Left hindlimb (tissue), 1 donor: ENCODE data around the gene KDELR1.
A peak's percentile ranks its signal among the peaks of the same experiment; 100 is the strongest.

Experiments used
- DNase-seq: peaks from one replicate; pipeline ENCODE4 v3.0.0-alpha.2; 2018

The KDELR1 gene

DNA sequence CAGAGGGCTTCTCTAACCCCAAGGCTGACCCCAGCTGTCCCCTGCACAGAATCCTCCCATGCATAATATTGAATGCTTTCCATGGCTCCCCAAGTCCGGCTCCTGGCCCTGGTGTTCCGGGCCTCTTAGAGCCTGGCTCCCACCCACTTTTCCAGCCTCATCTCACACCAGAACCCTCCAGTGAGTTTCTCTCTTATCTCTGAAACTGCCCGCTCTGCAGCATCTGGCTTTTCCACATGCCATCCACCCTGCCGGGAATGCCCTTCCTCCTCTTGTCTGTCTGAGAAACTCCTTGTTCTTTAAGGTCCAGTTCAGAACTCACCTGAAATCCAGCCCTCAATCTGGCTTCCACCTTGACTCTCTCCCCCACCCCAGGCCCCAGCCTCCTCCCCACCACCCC is 20.4 kb downstream of the KDELR1 start:
- DNase-seq, result no peak

DNA sequence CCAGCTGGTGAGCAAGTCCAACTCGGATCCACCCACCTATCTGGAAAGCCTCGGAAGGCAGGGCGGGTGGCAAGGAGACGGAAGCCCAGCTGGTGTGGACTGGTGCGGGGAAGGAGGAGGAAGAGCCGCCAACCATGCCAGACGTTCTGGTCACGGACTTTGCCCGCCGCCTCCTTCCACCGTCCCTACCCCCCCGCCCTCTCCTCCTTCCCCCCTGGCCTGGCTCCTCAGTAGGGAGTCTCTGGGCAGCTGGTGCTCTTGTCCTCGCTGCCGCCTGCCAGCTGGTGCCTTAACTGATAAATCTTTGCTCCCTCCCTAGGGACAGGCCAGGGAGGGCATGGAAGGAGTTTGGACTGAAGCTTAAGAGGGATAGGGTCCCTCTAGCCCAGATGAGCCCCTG is 22.4 kb downstream of the KDELR1 start:
- DNase-seq, result no peak

GRCh38 chr19:48367855-48368254 is 23.5 kb downstream of the KDELR1 start:
- no peak for DNase-seq

DNA sequence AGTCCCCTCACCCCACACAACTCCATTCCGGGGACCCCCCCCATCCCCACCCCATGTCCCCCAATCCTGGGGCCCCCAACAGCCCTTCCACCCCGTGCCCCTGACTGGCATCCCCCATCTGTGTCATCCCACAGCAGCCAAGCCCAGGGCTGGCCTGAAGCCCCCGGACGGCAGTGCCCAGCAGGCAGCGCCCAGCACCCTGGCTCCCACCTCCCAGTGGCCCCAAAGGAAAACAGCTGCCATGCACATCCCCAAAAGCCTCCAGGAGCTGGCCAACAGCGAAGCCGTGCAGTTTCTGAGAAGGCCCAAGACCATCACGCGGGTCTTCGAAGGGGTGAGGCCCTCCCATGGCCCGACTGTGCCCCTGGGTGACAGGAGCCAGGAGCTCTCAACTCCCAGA is 25.7 kb downstream of the KDELR1 start:
- no peak for DNase-seq

GRCh38 chr19:48364598-48365348 is 26.6 kb downstream of the KDELR1 start:
- DNase-seq, result no peak

DNA sequence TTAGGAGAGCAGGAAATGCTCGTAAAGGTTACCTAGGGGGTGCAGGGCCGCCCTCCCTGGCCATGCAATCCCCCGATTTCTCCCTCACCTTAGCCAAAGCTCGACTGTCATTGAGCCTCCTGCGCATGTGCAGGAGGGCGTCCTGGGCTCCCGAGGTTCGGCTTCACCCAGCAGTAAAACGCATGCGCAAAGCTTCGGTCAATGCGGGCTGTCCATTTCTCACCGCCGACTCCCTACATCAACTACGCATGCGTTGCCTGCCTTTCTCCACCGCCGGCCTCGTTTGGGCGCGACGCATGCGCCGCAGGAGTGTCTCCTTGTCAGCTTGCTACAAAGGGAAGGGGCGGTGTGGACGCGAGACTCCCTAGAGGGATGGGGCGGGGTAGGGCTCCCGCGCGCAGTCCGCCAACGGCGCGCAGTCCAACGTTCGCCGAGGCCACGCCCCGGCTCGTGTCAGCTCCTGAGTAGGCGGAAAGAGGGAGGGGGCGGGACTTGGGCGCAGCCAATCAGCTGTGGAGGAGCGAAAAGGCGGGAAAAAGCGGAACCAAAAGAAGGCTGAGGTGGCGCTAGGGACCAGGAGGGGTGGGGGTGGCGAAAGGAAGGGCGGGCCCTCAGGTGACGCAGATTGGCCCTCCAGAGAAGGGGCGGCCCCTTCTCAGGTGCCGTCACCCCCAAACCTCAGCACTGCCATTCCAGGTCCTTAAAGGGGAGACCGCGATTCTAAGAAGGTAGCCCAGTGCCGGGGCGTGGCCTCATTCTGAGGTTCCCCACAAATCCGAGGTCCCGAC is 27.3 kb downstream of the KDELR1 start, which contains the start of the genes SYNGR4 and TMEM143:
Gene SYNGR4, plus strand, starts transcription at position 558 of the 788 bp plus-strand sequence. CDS start 1,476 bp downstream, outside the sequence.
Gene TMEM143, minus strand, starts transcription at position 131 of the 788 bp plus-strand sequence. Its CDS starts 20 bp downstream, at position 111.
- peak; percentile 100 for DNase-seq

DNA sequence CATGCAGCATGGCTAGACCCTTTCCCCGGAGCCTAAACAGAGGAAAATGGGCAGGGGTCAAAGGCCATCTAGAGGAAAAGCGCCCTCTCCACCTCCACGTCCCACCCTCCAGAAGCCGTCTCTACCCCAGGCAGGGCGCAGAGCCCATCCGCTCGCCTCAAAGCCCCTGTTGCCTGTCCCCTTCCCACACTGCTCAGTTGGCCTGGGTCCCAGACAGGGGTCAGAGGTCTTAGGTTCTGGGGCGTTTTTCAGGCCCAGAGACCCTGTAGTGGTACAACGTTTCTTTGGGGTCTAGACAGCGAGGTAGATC is 27.9 kb downstream of the KDELR1 start:
- DNase-seq, result no peak

GRCh38 chr19:48362716-48363499 is 28.4 kb downstream of the KDELR1 start:
- peak; percentile 94 for DNase-seq

DNA sequence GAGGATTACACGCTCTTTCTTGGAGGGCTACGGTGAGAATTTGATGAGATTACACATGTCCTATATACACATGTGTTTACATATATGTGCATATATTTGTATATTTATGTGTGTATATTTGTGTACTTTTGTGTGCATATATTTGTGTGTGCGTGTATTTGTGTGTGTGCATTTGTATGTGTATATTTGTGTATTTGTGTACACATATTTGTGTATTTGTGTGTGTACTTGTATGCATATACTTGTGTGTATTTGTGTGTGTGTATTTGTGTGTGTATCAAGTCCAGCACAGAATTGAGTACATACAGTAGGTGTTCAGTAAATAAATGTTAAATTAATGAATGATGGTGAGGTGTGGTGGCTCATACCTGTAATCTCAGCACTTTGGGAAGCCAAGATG is 29.4 kb downstream of the KDELR1 start:
- no peak for DNase-seq

DNA sequence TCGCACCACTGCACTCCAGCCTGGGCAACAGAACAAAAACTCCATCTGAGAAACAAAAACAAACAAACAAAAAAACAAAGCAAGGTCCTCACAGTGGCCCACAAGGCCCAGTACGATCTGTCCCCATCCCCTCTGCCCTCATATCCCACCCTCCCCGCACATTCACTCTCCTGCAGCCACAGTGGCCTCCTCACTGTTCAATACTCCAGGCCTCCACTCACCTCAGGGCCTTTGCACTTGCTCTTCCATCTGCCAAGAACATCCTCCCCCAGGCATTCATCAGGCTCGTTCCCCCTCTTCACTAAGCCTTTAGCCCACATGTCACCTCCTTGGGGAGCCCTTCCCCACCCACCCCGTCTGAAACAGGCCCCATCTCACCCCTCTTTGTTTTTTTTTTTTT is 32.2 kb downstream of the KDELR1 start:
- DNase-seq, result no peak

DNA sequence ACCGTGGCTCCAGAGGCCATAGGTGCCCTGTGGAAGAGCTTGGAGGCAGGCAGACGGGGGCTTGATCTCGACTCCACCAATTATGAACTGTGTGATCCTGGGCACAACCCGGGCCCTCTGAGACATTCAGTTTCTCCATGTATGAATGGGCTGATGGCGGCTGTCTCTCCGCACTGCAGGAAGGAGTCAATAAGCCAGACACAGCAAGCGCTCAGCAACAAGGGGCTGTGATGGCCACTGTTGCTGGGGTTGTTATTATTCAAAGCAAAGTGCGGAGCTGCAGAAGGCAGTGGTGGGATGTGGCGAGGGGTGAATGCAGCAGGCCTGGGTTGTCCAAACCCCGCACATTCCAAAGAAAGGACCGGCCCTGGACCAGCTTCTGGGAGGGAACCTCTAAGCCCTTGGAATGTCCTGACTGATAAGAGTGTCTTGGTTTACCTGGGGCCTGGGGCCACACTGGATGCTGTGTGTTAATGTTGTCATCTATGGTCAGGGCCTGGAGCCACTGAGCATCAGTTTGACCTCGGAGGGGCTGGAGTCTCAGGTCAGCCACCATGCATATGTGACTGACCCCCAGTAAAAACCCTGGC is 35.9 kb downstream of the KDELR1 start:
- no peak for DNase-seq

DNA sequence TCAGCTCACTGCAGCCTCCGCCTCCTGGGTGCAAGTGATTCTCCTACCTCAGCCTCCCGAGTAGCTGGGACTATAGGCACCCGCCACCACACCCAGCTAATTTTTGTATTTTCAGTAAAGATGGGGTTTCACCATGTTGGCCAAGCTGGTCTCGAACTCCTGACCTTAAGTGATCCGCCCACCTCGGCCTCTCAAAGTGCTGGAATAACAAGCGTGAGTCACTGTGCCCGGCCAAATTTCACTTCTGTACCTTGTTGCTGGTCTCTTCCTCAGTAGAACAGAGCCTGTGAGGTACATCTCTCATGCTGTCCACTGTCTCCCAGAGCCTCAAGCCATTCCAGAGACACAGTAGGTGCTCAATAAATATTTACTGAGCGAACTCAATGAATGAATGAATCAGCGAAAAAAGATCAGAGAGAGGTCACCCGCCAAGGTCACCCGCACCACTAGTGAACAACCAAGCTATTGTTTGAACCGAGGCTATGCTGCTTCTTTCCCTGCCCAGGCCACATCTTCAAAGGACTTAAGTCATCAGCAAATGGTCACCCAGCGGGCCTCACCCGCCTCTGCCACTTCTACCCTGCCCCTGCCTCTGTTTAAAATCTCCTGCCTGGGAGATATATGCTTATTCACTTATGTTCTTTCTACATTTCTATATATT is 36.9 kb downstream of the KDELR1 start:
- no peak for DNase-seq

GRCh38 chr19:48353677-48354076 is 37.7 kb downstream of the KDELR1 start:
- DNase-seq, result no peak

DNA sequence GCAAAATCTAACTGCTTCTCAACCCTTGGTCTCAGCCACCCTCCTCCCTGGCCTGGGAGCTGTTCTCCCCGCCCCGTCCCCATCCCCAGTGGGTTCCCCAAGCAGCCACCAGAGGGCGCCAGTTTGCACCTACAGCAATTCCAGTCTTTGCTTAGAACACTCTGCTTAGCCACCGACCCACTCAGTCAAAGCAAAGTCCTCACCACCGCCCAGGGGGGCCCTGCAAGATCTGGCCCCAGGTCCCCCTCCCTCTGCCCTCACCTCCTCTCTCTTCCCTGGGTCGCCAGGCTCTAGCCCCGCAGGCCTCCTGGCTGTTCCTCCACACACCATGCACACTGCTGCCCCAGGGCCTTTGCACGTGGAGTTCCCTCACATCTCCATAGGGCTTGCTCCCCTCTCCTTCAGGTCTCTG is 40.0 kb downstream of the KDELR1 start:
- DNase-seq, result peak; percentile 62

DNA sequence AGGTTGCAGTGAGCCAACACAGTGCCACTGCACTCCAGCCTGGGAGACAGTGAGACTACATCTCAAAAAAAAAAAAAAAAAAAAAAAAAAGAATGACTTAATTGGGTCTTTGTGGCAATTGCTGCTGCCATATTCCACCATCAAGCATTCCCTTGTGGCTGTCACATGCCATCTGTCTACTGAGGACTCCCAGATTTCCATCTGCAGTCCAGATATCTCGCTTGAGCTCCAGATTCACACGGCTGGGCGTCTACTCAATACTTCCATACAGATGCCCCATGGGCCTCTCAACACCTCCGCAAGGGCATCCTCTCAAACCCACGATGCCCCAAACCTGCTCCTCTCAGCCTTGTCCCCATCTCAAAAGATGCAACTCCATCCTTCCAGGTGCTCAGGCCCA is 40.5 kb downstream of the KDELR1 start:
- DNase-seq, result no peak

DNA sequence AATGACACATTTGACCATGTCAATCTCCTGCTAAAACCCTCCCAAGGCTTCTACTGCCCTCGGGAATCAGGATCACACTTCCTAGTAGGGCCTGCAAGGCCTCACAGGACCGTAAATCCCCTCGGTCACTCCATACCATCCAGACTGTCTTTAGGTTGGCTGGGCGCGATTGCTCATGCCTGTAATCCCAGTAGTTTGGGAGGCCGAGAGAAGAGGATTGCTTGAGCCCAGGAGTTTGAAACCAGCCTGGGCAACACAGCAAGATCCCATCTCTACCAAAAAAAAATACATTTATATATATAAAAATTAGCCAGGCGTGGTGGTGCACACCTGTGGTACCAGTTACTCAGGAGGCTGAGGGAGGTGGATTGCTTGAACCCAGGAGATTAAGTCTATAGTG is 42.6 kb downstream of the KDELR1 start:
- DNase-seq, result no peak

DNA sequence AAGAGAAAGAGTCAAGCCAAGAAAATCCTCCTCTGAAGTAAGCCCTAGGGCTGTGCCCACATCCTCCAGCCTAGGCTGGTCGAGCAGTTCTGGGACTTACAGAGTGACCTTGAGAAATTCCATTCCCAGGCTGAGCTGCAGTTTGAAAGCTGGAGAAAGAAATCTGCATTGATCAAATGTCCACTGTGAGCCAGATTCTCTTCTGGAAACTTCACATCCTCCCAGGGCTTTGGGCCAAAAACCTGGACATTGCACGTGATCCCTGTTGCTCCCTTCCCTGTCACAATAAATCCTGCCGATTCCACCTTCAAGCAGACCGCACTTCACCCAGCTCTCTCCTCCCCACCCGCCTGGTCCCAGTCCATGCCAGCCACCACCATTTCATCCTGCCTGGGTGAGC is 43.3 kb downstream of the KDELR1 start:
- DNase-seq, result no peak

GRCh38 chr19:48346191-48346590 is 45.2 kb downstream of the KDELR1 start:
- DNase-seq, result no peak

DNA sequence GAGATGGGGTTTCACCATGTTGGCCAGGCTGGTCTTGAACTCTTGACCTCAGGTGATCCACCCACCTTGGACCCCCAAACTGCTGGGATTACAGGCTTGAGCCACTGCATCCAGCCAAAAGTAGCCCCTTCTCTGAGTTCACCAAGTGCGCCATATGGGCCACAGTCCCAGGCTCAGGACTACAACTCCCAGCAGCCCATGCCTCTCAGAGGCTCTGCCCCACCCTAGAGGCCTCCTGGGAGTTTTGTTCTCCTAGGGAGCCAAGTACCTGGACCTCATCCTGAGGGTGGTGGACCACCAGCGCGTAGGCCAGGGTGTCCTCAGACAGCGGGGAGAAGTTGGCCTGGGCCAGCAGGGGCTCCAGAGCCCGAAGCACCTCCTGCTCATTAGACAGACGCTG is 46.5 kb downstream of the KDELR1 start:
- DNase-seq, result no peak

GRCh38 chr19:48342841-48343540 is 48.4 kb downstream of the KDELR1 start:
- DNase-seq, result no peak

DNA sequence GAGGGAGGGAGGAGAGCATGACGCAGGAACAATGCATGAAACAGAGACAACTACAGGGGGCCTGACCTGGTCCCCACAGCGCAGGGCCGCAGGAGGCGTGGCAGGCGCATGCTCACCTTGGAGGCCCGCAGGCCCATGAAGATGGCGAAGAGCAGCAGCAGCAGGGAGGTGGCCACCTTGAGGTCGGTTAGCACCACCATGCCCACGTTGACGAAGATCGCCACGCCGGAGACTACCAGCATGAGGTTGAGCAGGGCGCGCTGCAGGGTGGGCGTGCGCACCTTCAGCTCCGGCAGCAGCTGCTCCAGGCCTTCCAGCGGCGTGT is 49.0 kb downstream of the KDELR1 start:
- no peak for DNase-seq
